Stimulated activated naive CD8-positive, alpha-beta T cell treated with anti-CD3 and anti-CD28 coated beads, Interleukin-15, amount 100 ng/mL, for 72 hours (primary cell): ENCODE data around the gene PARG.
"Not testable (repeated sequence)": the region's sequence is repeated elsewhere in the genome, so short reads cannot be mapped to it uniquely, and the experiment has no call there.

Experiments
- ATAC-seq: fragments of 150-1000 bp; cut with Tn5 transposase; 2 replicates; pipeline ENCODE4 v1.10.0; 2021; ENCODE audit warnings: mild to moderate bottlenecking, moderate library complexity
- DNase-seq, 2 donors: peaks; one replicate each; pipeline ENCODE4 v3.0.0; 2021 to 2022
- H3K27ac Mint-ChIP-seq, 2 donors: one replicate each; pipeline ENCODE4 v1.8.0; 2022; ENCODE audit warnings: mild to moderate bottlenecking in 2 of 2, mixed read lengths in 2 of 2, moderate library complexity in 2 of 2
- H3K27me3 Mint-ChIP-seq: one replicate; pipeline ENCODE4 v1.8.0; 2022; ENCODE audit warnings: mixed read lengths
- H3K4me1 Mint-ChIP-seq: one replicate; pipeline ENCODE4 v1.8.0; 2022; ENCODE audit warnings: mild to moderate bottlenecking, mixed read lengths
- H3K4me3 Mint-ChIP-seq, 2 donors: one replicate each; pipeline ENCODE4 v1.8.0; 2022; ENCODE audit warnings: mild to moderate bottlenecking in 2 of 2, mixed read lengths in 2 of 2, moderate library complexity in 1 of 2
- H3K9me3 Mint-ChIP-seq, 2 donors: one replicate each; pipeline ENCODE4 v1.8.0; 2022; ENCODE audit warnings: mixed read lengths in 2 of 2

Gene PARG

GRCh38 chr10:49923572-49923971 lies 18.3 kb downstream of the PARG start:
- H3K4me3 Mint-ChIP-seq, H3K27me3 Mint-ChIP-seq, ATAC-seq, H3K9me3 Mint-ChIP-seq, H3K4me1 Mint-ChIP-seq, H3K27ac Mint-ChIP-seq, DNase-seq: not testable (repeated sequence)

- not testable (repeated sequence) for DNase-seq, H3K27ac Mint-ChIP-seq, H3K27me3 Mint-ChIP-seq, H3K4me1 Mint-ChIP-seq, ATAC-seq, H3K4me3 Mint-ChIP-seq, H3K9me3 Mint-ChIP-seq
Measured at GRCh38 chr10:49922041-49922440, 19.8 kb downstream of the PARG start.

GRCh38 chr10:49917927-49918326 lies 23.9 kb downstream of the PARG start:
- not testable (repeated sequence) for H3K27me3 Mint-ChIP-seq, ATAC-seq, H3K27ac Mint-ChIP-seq, H3K9me3 Mint-ChIP-seq, H3K4me3 Mint-ChIP-seq, DNase-seq, H3K4me1 Mint-ChIP-seq

GRCh38 chr10:49916451-49916850 lies 25.4 kb downstream of the PARG start:
- H3K27me3 Mint-ChIP-seq, ATAC-seq, H3K4me3 Mint-ChIP-seq, H3K27ac Mint-ChIP-seq, DNase-seq, H3K9me3 Mint-ChIP-seq, H3K4me1 Mint-ChIP-seq: not testable (repeated sequence)

GRCh38 chr10:49910295-49910694 lies 31.5 kb downstream of the PARG start:
- not testable (repeated sequence) for H3K27ac Mint-ChIP-seq, H3K9me3 Mint-ChIP-seq, DNase-seq, H3K27me3 Mint-ChIP-seq, H3K4me1 Mint-ChIP-seq, H3K4me3 Mint-ChIP-seq, ATAC-seq

GRCh38 chr10:49908290-49909080 lies 33.3 kb downstream of the PARG start:
- DNase-seq, H3K9me3 Mint-ChIP-seq, ATAC-seq, H3K4me3 Mint-ChIP-seq, H3K27ac Mint-ChIP-seq, H3K27me3 Mint-ChIP-seq, H3K4me1 Mint-ChIP-seq: not testable (repeated sequence)

GRCh38 chr10:49903829-49904228 lies 38.0 kb downstream of the PARG start:
- not testable (repeated sequence) for H3K4me1 Mint-ChIP-seq, DNase-seq, ATAC-seq, H3K27me3 Mint-ChIP-seq, H3K4me3 Mint-ChIP-seq, H3K9me3 Mint-ChIP-seq, H3K27ac Mint-ChIP-seq

GRCh38 chr10:49900406-49900805 lies 41.4 kb downstream of the PARG start:
- not testable (repeated sequence) for H3K27ac Mint-ChIP-seq, ATAC-seq, DNase-seq, H3K9me3 Mint-ChIP-seq, H3K27me3 Mint-ChIP-seq, H3K4me3 Mint-ChIP-seq, H3K4me1 Mint-ChIP-seq

- H3K27me3 Mint-ChIP-seq, DNase-seq, H3K27ac Mint-ChIP-seq, H3K4me3 Mint-ChIP-seq, ATAC-seq, H3K4me1 Mint-ChIP-seq, H3K9me3 Mint-ChIP-seq: not testable (repeated sequence)
Measured at GRCh38 chr10:49899999-49900398, 41.8 kb downstream of the PARG start.

GRCh38 chr10:49890025-49890424 lies 51.8 kb downstream of the PARG start:
- not testable (repeated sequence) for H3K9me3 Mint-ChIP-seq, H3K4me1 Mint-ChIP-seq, H3K27ac Mint-ChIP-seq, H3K27me3 Mint-ChIP-seq, H3K4me3 Mint-ChIP-seq, ATAC-seq, DNase-seq

GRCh38 chr10:49884739-49885331 lies 57.0 kb downstream of the PARG start:
- not testable (repeated sequence) for H3K27ac Mint-ChIP-seq, DNase-seq, H3K9me3 Mint-ChIP-seq, H3K27me3 Mint-ChIP-seq, ATAC-seq, H3K4me1 Mint-ChIP-seq, H3K4me3 Mint-ChIP-seq

- ATAC-seq, H3K27me3 Mint-ChIP-seq, H3K4me1 Mint-ChIP-seq, H3K9me3 Mint-ChIP-seq, H3K27ac Mint-ChIP-seq, DNase-seq, H3K4me3 Mint-ChIP-seq: not testable (repeated sequence)
Measured at GRCh38 chr10:49883852-49884251, 58.0 kb downstream of the PARG start.

- not testable (repeated sequence) for H3K27ac Mint-ChIP-seq, H3K9me3 Mint-ChIP-seq, H3K27me3 Mint-ChIP-seq, DNase-seq, H3K4me3 Mint-ChIP-seq, H3K4me1 Mint-ChIP-seq, ATAC-seq
Measured at GRCh38 chr10:49882327-49882726, 59.5 kb downstream of the PARG start.

- not testable (repeated sequence) for H3K9me3 Mint-ChIP-seq, DNase-seq
Measured at GRCh38 chr10:49872740-49873139, 69.1 kb downstream of the PARG start.

GRCh38 chr10:49871462-49871861 lies 70.4 kb downstream of the PARG start:
- not testable (repeated sequence) for H3K4me3 Mint-ChIP-seq, H3K27ac Mint-ChIP-seq, H3K27me3 Mint-ChIP-seq, H3K4me1 Mint-ChIP-seq, DNase-seq, H3K9me3 Mint-ChIP-seq, ATAC-seq

More at GRCh38 chr10:49872740-49873139, 69.1 kb downstream of the PARG start:
- not testable (repeated sequence) for H3K27me3 Mint-ChIP-seq, H3K27ac Mint-ChIP-seq, ATAC-seq, H3K4me1 Mint-ChIP-seq, H3K4me3 Mint-ChIP-seq

GRCh38 chr10:49859933-49860332 lies 81.9 kb downstream of the PARG start:
- not testable (repeated sequence) for ATAC-seq, H3K27me3 Mint-ChIP-seq, H3K9me3 Mint-ChIP-seq, H3K27ac Mint-ChIP-seq, H3K4me1 Mint-ChIP-seq, DNase-seq, H3K4me3 Mint-ChIP-seq
